ENCODE results near the gene LXN.

LXN gene, protein sequence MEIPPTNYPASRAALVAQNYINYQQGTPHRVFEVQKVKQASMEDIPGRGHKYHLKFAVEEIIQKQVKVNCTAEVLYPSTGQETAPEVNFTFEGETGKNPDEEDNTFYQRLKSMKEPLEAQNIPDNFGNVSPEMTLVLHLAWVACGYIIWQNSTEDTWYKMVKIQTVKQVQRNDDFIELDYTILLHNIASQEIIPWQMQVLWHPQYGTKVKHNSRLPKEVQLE

DNA sequence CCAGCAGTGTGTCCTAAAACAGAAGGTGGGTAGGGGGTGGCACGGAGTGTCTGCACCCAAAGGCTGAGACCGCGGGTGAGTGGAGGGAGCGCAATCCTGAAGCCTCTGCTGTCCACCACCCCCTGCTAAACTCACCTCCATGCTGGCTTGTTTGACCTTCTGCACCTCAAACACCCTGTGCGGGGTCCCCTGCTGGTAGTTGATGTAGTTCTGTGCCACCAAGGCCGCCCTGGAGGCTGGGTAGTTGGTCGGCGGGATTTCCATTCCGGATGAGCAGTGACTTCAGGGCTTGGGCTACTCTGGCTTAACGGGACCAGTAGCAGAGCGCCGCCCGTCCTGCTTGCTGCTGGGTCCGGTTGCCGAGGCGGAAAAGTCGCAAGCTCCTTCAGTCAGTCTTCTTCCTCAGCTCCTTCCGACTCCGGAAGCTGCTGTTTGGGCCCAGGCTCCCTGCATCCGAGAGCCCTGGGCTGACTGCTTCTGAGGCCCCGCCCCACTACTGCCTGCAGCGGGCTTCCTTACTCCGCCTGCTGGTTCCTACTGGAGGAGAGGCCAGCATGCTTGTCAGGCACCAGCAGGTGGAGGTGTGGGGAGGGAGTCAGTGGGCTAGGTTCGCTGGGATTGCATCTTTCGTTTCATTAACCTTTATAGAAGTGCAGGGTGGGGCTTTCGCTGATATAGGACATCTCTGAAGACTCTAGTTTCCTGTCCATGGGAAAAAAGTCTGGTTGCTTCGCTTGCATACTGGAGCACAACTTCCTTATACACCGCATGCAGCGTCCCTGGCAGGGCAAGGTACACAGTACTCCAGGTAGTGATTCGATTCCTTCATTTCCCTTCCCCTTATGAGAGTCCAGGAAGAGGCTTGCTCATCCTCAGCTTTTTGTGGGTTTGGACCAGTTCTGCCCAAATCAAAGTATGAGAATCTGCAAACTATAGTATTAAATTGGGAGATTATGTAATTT, at the start of gene LXN:
TSS of gene LXN (minus strand) at position 434 of the 962 bp plus-strand sequence. CDS start at position 264, 170 bp downstream.
- TF ChIP-seq, protein P1, sequence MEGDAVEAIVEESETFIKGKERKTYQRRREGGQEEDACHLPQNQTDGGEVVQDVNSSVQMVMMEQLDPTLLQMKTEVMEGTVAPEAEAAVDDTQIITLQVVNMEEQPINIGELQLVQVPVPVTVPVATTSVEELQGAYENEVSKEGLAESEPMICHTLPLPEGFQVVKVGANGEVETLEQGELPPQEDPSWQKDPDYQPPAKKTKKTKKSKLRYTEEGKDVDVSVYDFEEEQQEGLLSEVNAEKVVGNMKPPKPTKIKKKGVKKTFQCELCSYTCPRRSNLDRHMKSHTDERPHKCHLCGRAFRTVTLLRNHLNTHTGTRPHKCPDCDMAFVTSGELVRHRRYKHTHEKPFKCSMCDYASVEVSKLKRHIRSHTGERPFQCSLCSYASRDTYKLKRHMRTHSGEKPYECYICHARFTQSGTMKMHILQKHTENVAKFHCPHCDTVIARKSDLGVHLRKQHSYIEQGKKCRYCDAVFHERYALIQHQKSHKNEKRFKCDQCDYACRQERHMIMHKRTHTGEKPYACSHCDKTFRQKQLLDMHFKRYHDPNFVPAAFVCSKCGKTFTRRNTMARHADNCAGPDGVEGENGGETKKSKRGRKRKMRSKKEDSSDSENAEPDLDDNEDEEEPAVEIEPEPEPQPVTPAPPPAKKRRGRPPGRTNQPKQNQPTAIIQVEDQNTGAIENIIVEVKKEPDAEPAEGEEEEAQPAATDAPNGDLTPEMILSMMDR (IDR thresholded peaks at IDR 0.05; ENCODE audit: extremely low read depth, insufficient read depth, missing control alignments) = peak; percentile 66
- peak; percentile 83 for DNase-seq (ENCODE audit: low spot score)
- in situ Hi-C loops (cut with MboI; ENCODE audit: low pct_unique_long_range_greater_than_20kb, low sequenced_read_pairs, unreplicated experiment) = no loop called here

DNA sequence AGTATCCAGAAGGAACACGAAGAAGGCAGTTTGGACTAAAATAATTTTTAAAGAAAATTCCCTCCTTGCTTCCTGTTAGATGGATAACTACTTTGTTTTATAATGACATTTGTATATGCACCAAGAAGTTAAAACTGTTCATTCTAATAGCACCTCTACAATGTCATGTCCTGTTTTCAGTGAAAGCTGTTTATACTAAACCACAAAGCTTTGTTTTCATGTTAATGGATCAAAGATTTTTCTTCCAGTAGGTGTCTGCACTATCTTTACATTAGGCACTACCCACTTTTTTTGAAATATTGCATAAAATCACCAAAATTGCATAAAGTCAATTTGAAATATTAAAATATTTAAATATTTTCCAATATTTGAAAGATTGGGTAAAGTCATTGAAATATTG, 49.7 kb upstream of the LXN start:
- DNase-seq (ENCODE audit: low spot score) = no peak
- in situ Hi-C loops (cut with MboI; ENCODE audit: low pct_unique_long_range_greater_than_20kb, low sequenced_read_pairs, unreplicated experiment) = loop anchor here (10.0 kb wide), 1 partner anchor 73 kb away; no protein-coding TSS in a partner anchor

DNA sequence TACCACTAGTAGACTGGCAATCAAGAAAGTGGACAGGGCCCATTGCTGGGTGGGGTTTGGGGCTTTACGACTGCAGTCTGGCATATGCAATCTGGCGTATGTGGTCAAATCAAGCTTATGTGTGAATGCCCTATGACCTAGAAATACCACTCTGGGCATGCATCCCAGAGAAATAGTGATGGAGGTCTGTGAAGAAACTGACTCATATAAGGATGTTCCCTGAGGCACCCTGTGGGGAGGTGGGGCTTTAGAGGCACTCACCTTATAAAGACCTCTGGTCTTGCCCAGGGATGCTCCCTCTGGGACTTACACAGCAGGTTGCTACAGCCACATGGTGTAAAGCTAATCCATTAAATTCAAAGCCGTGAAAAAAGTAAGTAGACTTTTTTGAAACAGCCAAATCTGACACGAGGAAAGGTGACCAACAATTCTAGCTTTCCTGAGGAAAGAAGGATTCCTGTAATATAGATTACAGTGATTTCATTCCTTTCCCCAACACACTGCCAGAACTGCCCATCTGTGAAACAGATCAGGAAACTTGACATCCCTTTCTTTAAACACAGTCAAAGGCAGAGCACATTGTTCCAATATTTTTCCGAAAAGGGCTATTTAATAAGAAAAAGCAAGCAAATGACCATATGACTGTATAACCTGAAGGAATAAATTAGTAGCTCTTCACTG, 46.2 kb upstream of the LXN start:
- TF ChIP-seq, protein P1 (IDR thresholded peaks at IDR 0.05; ENCODE audit: extremely low read depth, insufficient read depth, missing control alignments) = no peak
- DNase-seq (ENCODE audit: low spot score) = no peak

More for the DNA sequence above, 49.7 kb upstream of the LXN start:
- TF ChIP-seq, protein P1 (IDR thresholded peaks at IDR 0.05; ENCODE audit: extremely low read depth, insufficient read depth, missing control alignments) = no peak

DNA sequence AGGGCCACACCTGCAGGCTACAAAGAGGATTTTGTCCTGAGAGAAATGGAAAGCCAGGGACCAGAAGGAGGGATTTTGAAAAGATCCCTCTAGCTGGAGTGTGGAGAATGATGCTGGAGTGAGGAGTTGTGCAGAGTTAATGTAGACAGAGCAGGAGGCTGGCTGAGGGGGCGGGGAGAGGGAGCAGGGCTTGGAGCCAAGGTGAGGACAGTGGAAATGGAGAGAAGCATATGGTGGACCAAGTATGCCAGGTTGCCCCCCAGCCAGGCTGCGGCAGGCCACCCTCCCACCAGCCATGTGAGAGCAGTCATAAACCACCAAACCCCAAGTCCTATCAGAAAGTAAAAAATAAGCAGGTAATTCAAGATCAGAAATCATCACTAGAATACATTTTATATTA, 45.1 kb upstream of the LXN start:
- no peak for DNase-seq (ENCODE audit: low spot score)
- in situ Hi-C loops (cut with MboI; ENCODE audit: low pct_unique_long_range_greater_than_20kb, low sequenced_read_pairs, unreplicated experiment) = no loop called here
- TF ChIP-seq, protein P1 (IDR thresholded peaks at IDR 0.05; ENCODE audit: extremely low read depth, insufficient read depth, missing control alignments) = no peak

More for the DNA sequence above, 46.2 kb upstream of the LXN start:
- in situ Hi-C loops (cut with MboI; ENCODE audit: low pct_unique_long_range_greater_than_20kb, low sequenced_read_pairs, unreplicated experiment) = no loop called here

DNA sequence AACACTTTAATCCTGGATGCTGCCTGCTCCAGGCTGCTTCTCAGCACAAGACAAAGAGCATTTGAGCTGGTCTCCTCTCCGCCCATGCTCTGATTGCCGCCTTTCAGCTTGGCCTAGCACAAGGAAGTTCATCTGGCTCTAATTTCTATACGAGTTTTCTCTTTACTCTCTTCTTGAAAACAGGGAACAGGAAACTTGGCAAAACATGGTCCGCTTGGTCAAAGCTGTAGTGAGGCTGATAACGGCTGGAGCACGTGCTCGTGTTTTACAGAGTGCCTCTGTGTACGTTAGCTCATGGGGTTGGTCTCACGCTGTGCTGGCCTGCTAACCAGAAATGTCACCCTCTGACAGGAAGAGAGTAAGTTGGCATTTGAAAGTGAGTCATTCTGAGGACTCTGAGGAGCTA, 40.6 kb upstream of the LXN start:
- DNase-seq (ENCODE audit: low spot score) = no peak
- TF ChIP-seq, protein P1 (IDR thresholded peaks at IDR 0.05; ENCODE audit: extremely low read depth, insufficient read depth, missing control alignments) = no peak
- in situ Hi-C loops (cut with MboI; ENCODE audit: low pct_unique_long_range_greater_than_20kb, low sequenced_read_pairs, unreplicated experiment) = no loop called here

DNA sequence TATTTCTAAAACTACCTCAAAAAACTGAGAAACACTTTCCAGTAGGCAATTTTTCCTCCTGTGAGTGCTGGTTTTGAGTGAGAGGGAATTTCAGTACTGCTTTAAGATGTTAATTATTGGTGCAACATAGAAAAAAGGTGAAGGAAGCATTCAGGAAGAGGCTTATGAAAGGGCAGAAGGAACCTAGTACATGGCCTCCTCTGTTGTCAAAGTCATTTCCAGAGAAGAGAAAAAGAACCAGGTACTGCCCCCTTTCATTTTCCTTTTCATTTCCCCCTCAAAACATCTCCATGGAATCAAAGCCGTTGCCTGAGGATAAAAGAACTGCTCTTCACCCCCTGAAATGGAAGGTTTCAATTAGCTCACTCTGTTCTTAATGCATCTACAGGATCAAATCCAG, 40.0 kb upstream of the LXN start:
- in situ Hi-C loops (cut with MboI; ENCODE audit: low pct_unique_long_range_greater_than_20kb, low sequenced_read_pairs, unreplicated experiment) = no loop called here
- DNase-seq (ENCODE audit: low spot score) = no peak
- TF ChIP-seq, protein P1 (IDR thresholded peaks at IDR 0.05; ENCODE audit: extremely low read depth, insufficient read depth, missing control alignments) = no peak

All from GM13977 (cell line).